Stimulated activated naive CD8-positive, alpha-beta T cell treated with anti-CD3 and anti-CD28 coated beads, Interleukin-15, amount 100 ng/mL, for 72 hours (primary cell): Measurements from ENCODE around the gene CAPRIN1.
A peak's percentile ranks its signal among the peaks of the same experiment; 100 is the strongest.

ENCODE experiments used
- ATAC-seq: fragments of 150-1000 bp; cut with Tn5 transposase; 2 replicates; pipeline ENCODE4 v1.10.0; 2021; ENCODE audit warnings: mild to moderate bottlenecking, moderate library complexity
- DNase-seq, 2 donors: peaks; one replicate each; pipeline ENCODE4 v3.0.0; 2021 to 2022
- H3K27ac Mint-ChIP-seq, 2 donors: one replicate each; pipeline ENCODE4 v1.8.0; 2022; ENCODE audit warnings: mild to moderate bottlenecking in 2 of 2, mixed read lengths in 2 of 2, moderate library complexity in 2 of 2
- H3K27me3 Mint-ChIP-seq: one replicate; pipeline ENCODE4 v1.8.0; 2022; ENCODE audit warnings: mixed read lengths
- H3K4me1 Mint-ChIP-seq: one replicate; pipeline ENCODE4 v1.8.0; 2022; ENCODE audit warnings: mild to moderate bottlenecking, mixed read lengths
- H3K4me3 Mint-ChIP-seq, 2 donors: one replicate each; pipeline ENCODE4 v1.8.0; 2022; ENCODE audit warnings: mild to moderate bottlenecking in 2 of 2, mixed read lengths in 2 of 2, moderate library complexity in 1 of 2
- H3K9me3 Mint-ChIP-seq, 2 donors: one replicate each; pipeline ENCODE4 v1.8.0; 2022; ENCODE audit warnings: mixed read lengths in 2 of 2

The CAPRIN1 gene

GRCh38 chr11:34104680-34105078 lies 53.1 kb downstream of the CAPRIN1 start:
- H3K27ac Mint-ChIP-seq, result peak overlapping the region; percentile 98 to 99
- ATAC-seq, result no peak
- DNase-seq, result no peak
- no peaks in the 10 kb centered on the region for H3K9me3 Mint-ChIP-seq
- peak overlapping the region; percentile 94 to 98 for H3K4me3 Mint-ChIP-seq
- H3K27me3 Mint-ChIP-seq, result no peaks in the 10 kb centered on the region
- peaks cover 47% of the 10 kb centered on the region for H3K4me1 Mint-ChIP-seq

- peak; percentile 95 to 98 for DNase-seq
- Mint-ChIP-seq H3K27me3 (no peaks in the 10 kb centered on the region), H3K27ac (peak within 1 kb of the TSS; percentile 98 to 99), H3K4me3 (peak within 1 kb of the TSS; percentile 94 to 98), H3K4me1 (peaks cover 52% of the 10 kb centered on the region), H3K9me3 (no peaks in the 10 kb centered on the region)
- ATAC-seq, result peak; percentile 97
Measured at GRCh38 chr11:34105079-34105956, 53.8 kb downstream of the CAPRIN1 start, which contains the start of gene NAT10. Gene NAT10, plus strand, starts transcription at chr11:34105629. Its CDS starts 2,597 bp downstream, at chr11:34108226.

GRCh38 chr11:34105957-34106504 lies 54.5 kb downstream of the CAPRIN1 start:
- no peaks in the 10 kb centered on the region for H3K9me3 Mint-ChIP-seq
- no peak for DNase-seq
- H3K27ac Mint-ChIP-seq, result peak overlapping the region; percentile 98 to 99
- H3K4me1 Mint-ChIP-seq, result peaks cover 53% of the 10 kb centered on the region
- ATAC-seq, result no peak
- H3K4me3 Mint-ChIP-seq, result peak overlapping the region; percentile 94 to 98
- H3K27me3 Mint-ChIP-seq, result no peaks in the 10 kb centered on the region

- no peak for ATAC-seq
- H3K9me3 Mint-ChIP-seq, result no peaks in the 10 kb centered on the region
- H3K27ac Mint-ChIP-seq, result peak overlapping the region in 1 of 2 donors; percentile 45
- DNase-seq, result no peak
- no peaks in the 10 kb centered on the region for H3K27me3 Mint-ChIP-seq
- H3K4me1 Mint-ChIP-seq, result peaks cover 40% of the 10 kb centered on the region
- no peak overlapping the region for H3K4me3 Mint-ChIP-seq
Measured at GRCh38 chr11:34111722-34112270, 60.3 kb downstream of the CAPRIN1 start.

- H3K4me1 Mint-ChIP-seq, result peaks cover 21% of the 10 kb centered on the region
- no peaks in the 10 kb centered on the region for H3K9me3 Mint-ChIP-seq
- no peaks in the 10 kb centered on the region for H3K27me3 Mint-ChIP-seq
- ATAC-seq (no peak), DNase-seq (no peak)
- H3K4me3 Mint-ChIP-seq, result no peak overlapping the region
- H3K27ac Mint-ChIP-seq, result no peak overlapping the region
Measured at GRCh38 chr11:34114014-34114413, 62.5 kb downstream of the CAPRIN1 start.

GRCh38 chr11:34114471-34114870 lies 62.9 kb downstream of the CAPRIN1 start:
- H3K27me3 Mint-ChIP-seq, result no peaks in the 10 kb centered on the region
- DNase-seq (no peak), ATAC-seq (no peak)
- H3K9me3 Mint-ChIP-seq, result no peaks in the 10 kb centered on the region
- H3K4me1 Mint-ChIP-seq, result peaks cover 16% of the 10 kb centered on the region
- H3K27ac Mint-ChIP-seq, result no peak overlapping the region
- no peak overlapping the region for H3K4me3 Mint-ChIP-seq

DNA sequence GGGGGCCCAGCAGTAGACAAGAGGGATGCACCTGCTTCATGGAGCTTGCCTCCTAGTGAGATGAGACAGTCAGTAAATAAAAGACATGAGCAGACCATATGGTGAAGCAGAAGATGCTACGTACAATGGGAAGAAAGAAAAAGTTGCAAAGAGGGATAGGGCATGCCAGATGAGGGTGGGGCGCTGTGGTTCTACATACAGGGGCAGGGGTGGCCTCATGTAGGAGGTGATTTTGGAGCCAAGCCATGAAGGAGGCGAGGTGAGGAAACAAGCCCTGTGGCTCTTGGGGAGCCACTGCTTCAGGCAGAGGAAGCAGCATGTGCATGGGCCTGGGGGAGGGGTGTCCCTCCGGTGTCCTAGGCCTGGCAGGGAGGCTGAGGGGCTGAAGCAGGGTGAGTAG lies 69.1 kb downstream of the CAPRIN1 start:
- no peaks in the 10 kb centered on the region for H3K4me1 Mint-ChIP-seq
- peak overlapping the region in 1 of 2 donors; percentile 51 for H3K27ac Mint-ChIP-seq
- ATAC-seq, result no peak

GRCh38 chr11:34124885-34125668 lies 73.5 kb downstream of the CAPRIN1 start:
- Mint-ChIP-seq H3K4me3 (no peak overlapping the region), H3K27ac (peak overlapping the region in 1 of 2 donors; percentile 69), H3K9me3 (no peaks in the 10 kb centered on the region), H3K27me3 (no peaks in the 10 kb centered on the region), H3K4me1 (no peaks in the 10 kb centered on the region)
- ATAC-seq (no peak), DNase-seq (no peak)

More for the DNA sequence above, 69.1 kb downstream of the CAPRIN1 start:
- no peaks in the 10 kb centered on the region for H3K27me3 Mint-ChIP-seq
- no peaks in the 10 kb centered on the region for H3K9me3 Mint-ChIP-seq
- no peak overlapping the region for H3K4me3 Mint-ChIP-seq
- DNase-seq, result no peak

DNA sequence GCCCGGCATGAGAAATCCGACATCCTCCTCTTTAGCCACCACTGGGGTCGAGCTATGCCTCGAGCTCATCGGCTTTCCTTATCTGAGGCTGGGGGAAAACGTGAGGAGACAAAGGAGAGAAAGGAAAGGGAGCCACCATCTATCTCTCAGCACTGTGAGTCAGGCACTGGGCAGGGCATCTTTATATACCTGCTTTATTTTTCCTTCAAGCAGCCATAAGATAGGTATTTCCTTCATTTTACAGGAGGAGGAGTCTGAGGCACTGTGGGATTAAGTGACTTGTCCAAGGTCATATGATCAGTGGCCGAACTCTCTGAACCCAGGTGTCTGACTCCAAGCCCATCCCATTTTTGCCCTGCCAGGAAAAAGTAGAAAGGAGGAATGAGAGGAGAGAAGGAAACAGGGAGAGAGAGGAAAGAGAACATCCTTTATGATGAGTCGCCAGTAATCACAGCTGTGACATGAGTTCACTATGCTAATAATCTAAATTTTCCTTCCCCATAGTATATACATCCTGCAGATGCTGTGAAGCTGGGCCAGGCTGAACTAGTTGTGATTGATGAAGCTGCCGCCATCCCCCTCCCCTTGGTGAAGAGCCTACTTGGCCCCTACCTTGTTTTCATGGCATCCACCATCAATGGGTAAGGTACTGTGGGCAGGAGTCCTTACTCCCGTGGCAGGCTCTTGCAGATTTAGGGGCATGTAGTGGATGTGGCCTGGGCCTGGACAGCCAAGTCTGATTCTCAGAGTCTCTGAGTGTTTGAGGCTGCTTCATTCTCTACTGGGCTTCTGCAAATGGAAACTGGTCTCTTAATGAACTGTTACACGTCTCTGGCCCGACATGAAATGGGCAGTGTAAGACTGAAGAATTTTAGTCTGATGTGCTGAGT lies 75.7 kb downstream of the CAPRIN1 start:
- H3K4me3 Mint-ChIP-seq, result no peak overlapping the region

GRCh38 chr11:34128824-34129223 lies 77.3 kb downstream of the CAPRIN1 start:
- Mint-ChIP-seq H3K4me1 (no peaks in the 10 kb centered on the region), H3K4me3 (no peak overlapping the region), H3K9me3 (no peaks in the 10 kb centered on the region), H3K27me3 (no peaks in the 10 kb centered on the region), H3K27ac (no peak overlapping the region)
- ATAC-seq (no peak), DNase-seq (no peak)

More for the DNA sequence above, 75.7 kb downstream of the CAPRIN1 start:
- DNase-seq (no peak), ATAC-seq (no peak)
- Mint-ChIP-seq H3K27me3 (no peaks in the 10 kb centered on the region), H3K9me3 (no peaks in the 10 kb centered on the region), H3K4me1 (no peaks in the 10 kb centered on the region), H3K27ac (no peak overlapping the region)

- Mint-ChIP-seq H3K4me1 (no peaks in the 10 kb centered on the region), H3K9me3 (no peaks in the 10 kb centered on the region), H3K4me3 (no peak overlapping the region), H3K27ac (no peak overlapping the region), H3K27me3 (no peaks in the 10 kb centered on the region)
- ATAC-seq (no peak), DNase-seq (no peak)
Measured at GRCh38 chr11:34132261-34132965, 80.9 kb downstream of the CAPRIN1 start.

- H3K27me3 Mint-ChIP-seq, result no peaks in the 10 kb centered on the region
- ATAC-seq (peak; percentile 37), DNase-seq (no peak)
- H3K9me3 Mint-ChIP-seq, result no peaks in the 10 kb centered on the region
- H3K27ac Mint-ChIP-seq, result no peak overlapping the region
- no peaks in the 10 kb centered on the region for H3K4me1 Mint-ChIP-seq
- H3K4me3 Mint-ChIP-seq, result no peak overlapping the region
Measured at GRCh38 chr11:34134765-34135164, 83.2 kb downstream of the CAPRIN1 start.

DNA sequence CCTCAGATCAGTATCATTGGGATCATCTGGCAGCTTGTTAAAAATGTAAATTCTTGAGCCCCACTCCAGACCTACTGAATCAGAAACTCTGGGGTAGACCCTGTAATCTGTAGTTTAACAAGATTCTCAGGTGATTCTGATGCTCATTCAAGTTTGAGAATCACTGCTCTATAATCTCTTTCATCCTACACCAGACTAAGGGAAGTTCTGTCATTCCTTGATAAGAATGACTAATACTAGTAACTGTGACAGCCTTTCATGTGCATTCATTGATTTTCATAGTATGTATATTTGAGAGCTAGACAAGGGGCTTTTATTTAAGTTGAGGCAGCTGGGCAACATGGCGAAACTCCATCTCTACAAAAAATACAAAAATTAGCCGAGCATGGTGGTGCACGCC lies 83.9 kb downstream of the CAPRIN1 start:
- DNase-seq, result no peak
- H3K27ac Mint-ChIP-seq, result peak overlapping the region in 1 of 2 donors; percentile 68
- no peaks in the 10 kb centered on the region for H3K9me3 Mint-ChIP-seq
- H3K4me1 Mint-ChIP-seq, result no peaks in the 10 kb centered on the region
- no peaks in the 10 kb centered on the region for H3K27me3 Mint-ChIP-seq
- H3K4me3 Mint-ChIP-seq, result no peak overlapping the region
- ATAC-seq, result peak; percentile 80

DNA sequence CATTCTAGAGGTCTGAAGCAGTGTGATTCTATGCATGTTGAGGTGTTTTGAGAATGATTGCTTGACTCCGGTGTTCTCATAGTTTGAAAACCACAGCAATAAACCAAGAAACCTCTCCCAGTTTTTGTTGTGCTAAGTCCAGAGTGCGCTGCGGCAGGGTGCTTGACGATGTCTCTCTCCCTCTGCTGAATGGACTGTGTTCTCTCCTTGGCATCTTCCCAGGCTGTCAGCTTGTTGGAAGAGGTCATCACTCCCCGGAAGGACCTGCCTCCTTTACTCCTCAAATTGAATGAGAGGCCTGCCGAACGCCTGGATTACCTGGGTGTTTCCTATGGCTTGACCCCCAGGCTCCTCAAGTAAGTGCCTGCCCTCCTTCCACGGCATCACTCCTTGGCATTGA lies 84.9 kb downstream of the CAPRIN1 start:
- Mint-ChIP-seq H3K27ac (peak overlapping the region in 1 of 2 donors; percentile 36), H3K4me1 (no peaks in the 10 kb centered on the region), H3K4me3 (no peak overlapping the region), H3K27me3 (no peaks in the 10 kb centered on the region), H3K9me3 (no peaks in the 10 kb centered on the region)
- DNase-seq, result no peak
- ATAC-seq, result no peak
